Measurements from ENCODE around the gene DBF4B. TPM values are rescaled to one million over a fixed set of nuclear protein-coding genes. Genes with fewer than 3 reads are reported as not detected.
A peak's percentile ranks its signal among the peaks of the same experiment; 100 is the strongest.

DBF4B gene
- total RNA-seq, 2 experiments from 2014 or later = 1.5 TPM

DNA sequence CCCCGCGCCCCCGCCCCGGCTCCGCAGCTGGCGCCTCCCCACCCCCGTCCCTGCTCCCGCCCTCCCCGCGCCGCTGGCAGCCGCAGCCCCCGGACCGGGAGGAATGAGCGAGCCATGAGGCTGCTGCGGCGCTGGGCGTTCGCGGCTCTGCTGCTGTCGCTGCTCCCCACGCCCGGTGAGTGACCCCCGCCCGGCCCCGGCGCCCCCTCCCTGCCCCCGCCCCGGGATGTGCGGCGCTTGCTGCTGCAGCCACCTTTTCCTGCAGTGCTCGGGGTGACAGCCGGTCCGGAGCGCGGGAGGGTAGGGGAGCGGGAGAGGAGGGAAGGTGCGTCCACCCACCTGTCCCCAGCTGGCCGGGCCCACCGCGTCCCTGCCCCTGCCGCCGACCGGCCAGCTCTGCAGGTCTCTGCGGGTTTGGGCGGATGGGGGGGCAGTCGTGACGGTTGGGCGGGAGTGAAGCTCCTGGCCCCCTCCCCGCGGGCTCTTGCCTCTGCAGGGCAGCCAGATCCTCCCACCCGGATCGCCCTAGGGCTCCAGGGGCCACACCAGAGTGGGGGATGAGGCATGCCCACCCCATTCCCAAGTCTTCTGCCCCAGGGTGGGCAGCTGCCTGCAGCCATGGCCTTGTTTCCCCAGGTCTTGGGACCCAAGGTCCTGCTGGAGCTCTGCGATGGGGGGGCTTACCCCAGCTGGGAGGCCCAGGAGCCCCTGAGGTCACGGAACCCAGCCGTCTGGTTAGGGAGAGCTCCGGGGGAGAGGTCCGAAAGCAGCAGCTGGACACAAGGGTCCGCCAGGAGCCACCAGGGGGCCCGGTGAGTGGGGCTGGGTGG lies 50.8 kb downstream of the DBF4B start:
- H3K9me3 Mint-ChIP-seq = no peaks in the 10 kb centered on the region
- H3K4me3 Mint-ChIP-seq = no peak overlapping the region
- H3K4me3 ChIP-seq (ENCODE audit: low read length) = peak overlapping the region; percentile 16
- DNase-seq (peak in 1 of 14 experiments; percentile 28), ATAC-seq (ENCODE audit: poor library complexity) (peak; percentile 24)
- peaks cover 31 to 38% of the 10 kb centered on the region in 2 experiments for H3K27me3 ChIP-seq (ENCODE audit: control insufficient read depth in 1 of 2, insufficient read depth in 2 of 2, low read length in 2 of 2)
- peaks cover 15% of the 10 kb centered on the region for H3K4me1 ChIP-seq (ENCODE audit: insufficient read depth, low read length)
- no peak overlapping the region for H3K27ac ChIP-seq (ENCODE audit: low read depth in 1 of 2, low read length in 2 of 2)
- H3K36me3 Mint-ChIP-seq (ENCODE audit: low read depth) = no peaks in the 10 kb centered on the region
- H3K27me3 Mint-ChIP-seq = peaks cover 49% of the 10 kb centered on the region
- CTCF ChIA-PET = no interaction called here
- peaks cover 0 to 13% of the 10 kb centered on the region in 2 experiments for H3K9me3 ChIP-seq (ENCODE audit: control insufficient read depth in 1 of 2, insufficient read depth in 1 of 2, low read length in 2 of 2)
- H3K4me1 Mint-ChIP-seq (ENCODE audit: low read depth) = no peaks in the 10 kb centered on the region
- H3K27ac Mint-ChIP-seq = no peak overlapping the region
- TF ChIP-seq, protein P1, sequence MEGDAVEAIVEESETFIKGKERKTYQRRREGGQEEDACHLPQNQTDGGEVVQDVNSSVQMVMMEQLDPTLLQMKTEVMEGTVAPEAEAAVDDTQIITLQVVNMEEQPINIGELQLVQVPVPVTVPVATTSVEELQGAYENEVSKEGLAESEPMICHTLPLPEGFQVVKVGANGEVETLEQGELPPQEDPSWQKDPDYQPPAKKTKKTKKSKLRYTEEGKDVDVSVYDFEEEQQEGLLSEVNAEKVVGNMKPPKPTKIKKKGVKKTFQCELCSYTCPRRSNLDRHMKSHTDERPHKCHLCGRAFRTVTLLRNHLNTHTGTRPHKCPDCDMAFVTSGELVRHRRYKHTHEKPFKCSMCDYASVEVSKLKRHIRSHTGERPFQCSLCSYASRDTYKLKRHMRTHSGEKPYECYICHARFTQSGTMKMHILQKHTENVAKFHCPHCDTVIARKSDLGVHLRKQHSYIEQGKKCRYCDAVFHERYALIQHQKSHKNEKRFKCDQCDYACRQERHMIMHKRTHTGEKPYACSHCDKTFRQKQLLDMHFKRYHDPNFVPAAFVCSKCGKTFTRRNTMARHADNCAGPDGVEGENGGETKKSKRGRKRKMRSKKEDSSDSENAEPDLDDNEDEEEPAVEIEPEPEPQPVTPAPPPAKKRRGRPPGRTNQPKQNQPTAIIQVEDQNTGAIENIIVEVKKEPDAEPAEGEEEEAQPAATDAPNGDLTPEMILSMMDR (IDR thresholded peaks at IDR 0.05) = no peak
- POLR2A ChIA-PET = interaction anchor here (0.7 kb wide), 1 partner anchor 50 kb away, joined by 3 read pairs; no protein-coding TSS in a partner anchor
- intact Hi-C loops (cut with DNase I, micrococcal nuclease) = no loop called here
- H3K36me3 ChIP-seq (ENCODE audit: insufficient read depth, low read length) = no peaks in the 10 kb centered on the region

DNA sequence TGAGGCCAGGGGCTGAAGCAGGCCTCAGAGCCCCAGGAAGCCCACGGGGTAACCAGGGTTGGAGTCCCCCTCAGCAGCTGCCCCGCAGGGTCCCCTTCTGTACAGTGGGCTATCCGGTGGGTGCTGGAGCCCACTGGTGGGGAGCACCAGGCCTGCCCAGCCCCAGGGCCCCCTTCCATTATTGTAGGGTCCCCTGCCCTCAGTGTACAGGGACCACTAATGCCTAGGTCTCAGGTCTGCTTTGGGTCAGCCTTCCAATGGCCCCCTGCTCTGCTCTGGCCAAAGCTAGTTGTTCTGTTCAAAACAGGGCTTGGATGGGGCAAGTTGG lies 51.4 kb downstream of the DBF4B start:
- peaks cover 31 to 38% of the 10 kb centered on the region in 2 experiments for H3K27me3 ChIP-seq (ENCODE audit: control insufficient read depth in 1 of 2, insufficient read depth in 2 of 2, low read length in 2 of 2)
- CTCF ChIA-PET = no interaction called here
- Mint-ChIP-seq H3K27me3 (peaks cover 49% of the 10 kb centered on the region), H3K9me3 (no peaks in the 10 kb centered on the region), H3K36me3 (ENCODE audit: low read depth) (no peaks in the 10 kb centered on the region), H3K4me1 (ENCODE audit: low read depth) (no peaks in the 10 kb centered on the region), H3K4me3 (peak overlapping the region; percentile 20), H3K27ac (no peak overlapping the region)
- POLR2A ChIA-PET = no interaction called here
- no peaks in the 10 kb centered on the region for H3K36me3 ChIP-seq (ENCODE audit: insufficient read depth, low read length)
- peaks cover 0 to 13% of the 10 kb centered on the region in 2 experiments for H3K9me3 ChIP-seq (ENCODE audit: control insufficient read depth in 1 of 2, insufficient read depth in 1 of 2, low read length in 2 of 2)
- H3K4me1 ChIP-seq (ENCODE audit: insufficient read depth, low read length) = peaks cover 15% of the 10 kb centered on the region
- H3K27ac ChIP-seq (ENCODE audit: low read depth in 1 of 2, low read length in 2 of 2) = no peak overlapping the region
- TF ChIP-seq, protein P1 (IDR thresholded peaks at IDR 0.05) = no peak
- no peak for DNase-seq
- no peak overlapping the region for H3K4me3 ChIP-seq (ENCODE audit: low read length)
- no peak for ATAC-seq (ENCODE audit: poor library complexity)
- intact Hi-C loops (cut with DNase I, micrococcal nuclease) = no loop called here

DNA sequence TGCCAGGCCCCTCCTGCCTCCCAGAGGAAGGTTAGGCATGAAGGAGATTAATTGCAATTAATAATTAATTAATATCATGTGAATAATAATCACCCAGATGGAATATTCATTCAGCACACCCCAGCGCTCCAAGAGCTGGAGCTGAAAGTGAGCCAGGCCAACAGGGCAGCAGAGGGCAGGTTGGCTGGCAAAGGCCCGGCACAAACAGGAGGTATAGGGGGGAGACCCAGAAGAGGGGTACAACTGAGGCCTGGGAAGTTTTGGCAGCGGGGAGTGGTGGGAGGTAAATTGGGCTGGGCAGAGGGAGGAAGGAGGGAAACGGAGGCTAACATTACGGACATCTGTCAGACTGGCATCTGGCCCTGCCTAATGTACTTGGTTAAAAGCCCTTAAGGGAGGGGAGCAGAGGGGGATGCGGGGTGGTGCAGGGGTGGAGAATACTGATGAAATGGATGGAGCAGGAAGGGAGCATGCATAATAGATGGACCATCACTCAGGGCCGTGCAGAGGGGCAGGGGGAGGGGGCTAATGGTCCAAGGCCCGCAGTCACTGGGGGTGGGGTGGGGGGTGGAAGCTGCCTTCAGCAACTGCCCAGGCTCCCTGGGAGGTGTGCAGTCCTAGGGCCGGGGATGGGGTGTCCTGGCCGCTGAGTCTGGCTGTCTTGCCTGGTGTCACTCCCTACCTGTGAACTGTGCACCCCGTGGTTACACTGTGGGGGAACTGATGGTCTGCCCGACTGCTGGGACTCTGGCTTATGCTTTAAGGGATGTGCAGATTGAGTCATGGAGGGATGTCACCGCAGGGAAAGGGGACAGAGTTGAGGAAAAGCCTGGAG lies 52.2 kb downstream of the DBF4B start:
- H3K27me3 ChIP-seq (ENCODE audit: control insufficient read depth in 1 of 2, insufficient read depth in 2 of 2, low read length in 2 of 2) = peaks cover 31 to 38% of the 10 kb centered on the region in 2 experiments
- intact Hi-C loops (cut with DNase I, micrococcal nuclease) = no loop called here
- H3K4me1 ChIP-seq (ENCODE audit: insufficient read depth, low read length) = peaks cover 15% of the 10 kb centered on the region
- Mint-ChIP-seq H3K36me3 (ENCODE audit: low read depth) (no peaks in the 10 kb centered on the region), H3K4me3 (peak overlapping the region; percentile 20), H3K27me3 (peaks cover 50% of the 10 kb centered on the region), H3K4me1 (ENCODE audit: low read depth) (no peaks in the 10 kb centered on the region), H3K9me3 (no peaks in the 10 kb centered on the region), H3K27ac (no peak overlapping the region)
- POLR2A ChIA-PET = no interaction called here
- CTCF ChIA-PET = no interaction called here
- no peaks in the 10 kb centered on the region for H3K36me3 ChIP-seq (ENCODE audit: insufficient read depth, low read length)
- H3K9me3 ChIP-seq (ENCODE audit: control insufficient read depth in 1 of 2, insufficient read depth in 1 of 2, low read length in 2 of 2) = peaks cover 0 to 13% of the 10 kb centered on the region in 2 experiments
- DNase-seq = peak in 1 of 14 experiments; percentile 16
- no peak overlapping the region for H3K27ac ChIP-seq (ENCODE audit: low read depth in 1 of 2, low read length in 2 of 2)
- H3K4me3 ChIP-seq (ENCODE audit: low read length) = no peak overlapping the region
- TF ChIP-seq, protein P1 (IDR thresholded peaks at IDR 0.05) = no peak
- ATAC-seq (ENCODE audit: poor library complexity) = no peak
